ENCODE data around the gene DOK7.

GRCh38 chr4:3529363-3529762 lies 66.3 kb downstream of the DOK7 start:
- no peak for TF ChIP-seq CTCF (IDR thresholded peaks at IDR 0.05)
- TF ChIP-seq POLR2A (IDR thresholded peaks at IDR 0.05): no peak
